Endodermal cell (in vitro differentiated cells): ENCODE results near the gene DOCK2. TPM values are rescaled to one million over a fixed set of nuclear protein-coding genes. Genes with fewer than 3 reads are reported as not detected.

Experiments
- DNase-seq: peaks from one replicate; pipeline ENCODE4 v3.0.0-alpha.2; 2017
- H3K27ac ChIP-seq: 2 replicates; pipeline ENCODE4 v1.5.1; 2013; ENCODE audit warnings: mild to moderate bottlenecking, low read depth, low read length, moderate library complexity
- H3K27me3 ChIP-seq: 2 replicates; pipeline ENCODE4 v1.6.1; 2013; ENCODE audit warnings: mild to moderate bottlenecking, low read length, moderate library complexity; ENCODE audit not compliant: insufficient read depth, control insufficient read depth, poor library complexity, severe bottlenecking
- H3K36me3 ChIP-seq: 2 replicates; pipeline ENCODE4 v1.7.0; 2013; ENCODE audit warnings: mild to moderate bottlenecking, low read length, moderate library complexity; ENCODE audit not compliant: control insufficient read depth, insufficient read depth
- H3K4me1 ChIP-seq: one replicate; pipeline ENCODE4 v1.7.0; 2013; ENCODE audit warnings: low read length; ENCODE audit not compliant: control insufficient read depth, insufficient read depth
- H3K4me3 ChIP-seq: 2 replicates; pipeline ENCODE4 v1.5.1; 2013; ENCODE audit warnings: mild to moderate bottlenecking, low read length, moderate library complexity
- H3K9ac ChIP-seq: 2 replicates; pipeline ENCODE4 v1.6.1; 2013; ENCODE audit warnings: mild to moderate bottlenecking, low read length, moderate library complexity; ENCODE audit not compliant: poor library complexity, severe bottlenecking; ENCODE audit errors: extremely low read depth
- H3K9me3 ChIP-seq: 2 replicates; pipeline ENCODE4 v1.6.1; 2013; ENCODE audit warnings: mild to moderate bottlenecking, low read length, moderate library complexity; ENCODE audit not compliant: control insufficient read depth
- H3K27ac Mint-ChIP-seq: 2 replicates; pipeline ENCODE4 v1.8.0; 2020; ENCODE audit warnings: mixed read lengths
- H3K27me3 Mint-ChIP-seq: 2 replicates; pipeline ENCODE4 v1.8.0; 2021; ENCODE audit warnings: mild to moderate bottlenecking, mixed read lengths; ENCODE audit not compliant: insufficient read depth
- H3K36me3 Mint-ChIP-seq: 2 replicates; pipeline ENCODE4 v1.8.0; 2020; ENCODE audit warnings: low read depth, mixed read lengths
- H3K4me1 Mint-ChIP-seq: 2 replicates; pipeline ENCODE4 v1.8.0; 2020; ENCODE audit warnings: mixed read lengths
- H3K4me3 Mint-ChIP-seq: 2 replicates; pipeline ENCODE4 v1.8.0; 2020; ENCODE audit warnings: mild to moderate bottlenecking, moderate library complexity, mixed read lengths
- H3K9me3 Mint-ChIP-seq: 2 replicates; pipeline ENCODE4 v1.8.0; 2020; ENCODE audit warnings: mild to moderate bottlenecking, mixed read lengths
- WGBS, 2 experiments: methylation state at CpG; one replicate each; pipeline versions ENCODE4 v1.1.5 to v1.1.7; 2013; ENCODE audit warnings: missing lambda C conversion rate in 2 of 2, mixed read lengths in 1 of 2; ENCODE audit not compliant: insufficient coverage in 1 of 2, insufficient read length in 1 of 2; 5-methylcytosine and 5-hydroxymethylcytosine counted together
- total RNA-seq, 2 donors: library from RNA; stranded (reverse); fragmentation: NEBNext Ultra II Directional in 1 of 2; extraction: Animal tissue kit (Norgen Biotek cat#: 25700) in 1 of 2; gene quantifications; 2 replicates in 1 of 2; 3 replicates in 1 of 2; pipeline ENCODE4 v1.2.1, GENCODE V29; 2021
- TF ChIP-seq, protein P1 (sequence below): fragments of 200-600 bp; sonication (generic); conservative IDR thresholded peaks from 2 replicates; pipeline ENCODE4 v1.5.0; 2021; ENCODE audit warnings: antibody characterized with exemption, mild to moderate bottlenecking

Gene DOCK2
- total RNA-seq, 2 donors from 2014 or later = 2.6 to 3.9 TPM

- TF ChIP-seq, protein P1, sequence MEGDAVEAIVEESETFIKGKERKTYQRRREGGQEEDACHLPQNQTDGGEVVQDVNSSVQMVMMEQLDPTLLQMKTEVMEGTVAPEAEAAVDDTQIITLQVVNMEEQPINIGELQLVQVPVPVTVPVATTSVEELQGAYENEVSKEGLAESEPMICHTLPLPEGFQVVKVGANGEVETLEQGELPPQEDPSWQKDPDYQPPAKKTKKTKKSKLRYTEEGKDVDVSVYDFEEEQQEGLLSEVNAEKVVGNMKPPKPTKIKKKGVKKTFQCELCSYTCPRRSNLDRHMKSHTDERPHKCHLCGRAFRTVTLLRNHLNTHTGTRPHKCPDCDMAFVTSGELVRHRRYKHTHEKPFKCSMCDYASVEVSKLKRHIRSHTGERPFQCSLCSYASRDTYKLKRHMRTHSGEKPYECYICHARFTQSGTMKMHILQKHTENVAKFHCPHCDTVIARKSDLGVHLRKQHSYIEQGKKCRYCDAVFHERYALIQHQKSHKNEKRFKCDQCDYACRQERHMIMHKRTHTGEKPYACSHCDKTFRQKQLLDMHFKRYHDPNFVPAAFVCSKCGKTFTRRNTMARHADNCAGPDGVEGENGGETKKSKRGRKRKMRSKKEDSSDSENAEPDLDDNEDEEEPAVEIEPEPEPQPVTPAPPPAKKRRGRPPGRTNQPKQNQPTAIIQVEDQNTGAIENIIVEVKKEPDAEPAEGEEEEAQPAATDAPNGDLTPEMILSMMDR = no peak
- Histone ChIP-seq H3K9ac (no peak overlapping the region), H3K27ac (no peak overlapping the region), H3K27me3 (no peaks in the 10 kb centered on the region), H3K4me1 (no peaks in the 10 kb centered on the region), H3K9me3 (no peaks in the 10 kb centered on the region), H3K4me3 (no peak overlapping the region), H3K36me3 (no peaks in the 10 kb centered on the region)
- Mint-ChIP-seq H3K4me3 (no peak overlapping the region), H3K9me3 (no peaks in the 10 kb centered on the region), H3K36me3 (no peaks in the 10 kb centered on the region), H3K4me1 (peaks cover 5% of the 10 kb centered on the region), H3K27me3 (peaks cover 3% of the 10 kb centered on the region), H3K27ac (no peak overlapping the region)
- no peak for DNase-seq
- no CpG with 5 or more reads among the region's 2 CpGs for WGBS, 2 experiments
These were observed 434.7 kb downstream of the DOCK2 start for GRCh38 chr5:170071748-170072147.

DNA sequence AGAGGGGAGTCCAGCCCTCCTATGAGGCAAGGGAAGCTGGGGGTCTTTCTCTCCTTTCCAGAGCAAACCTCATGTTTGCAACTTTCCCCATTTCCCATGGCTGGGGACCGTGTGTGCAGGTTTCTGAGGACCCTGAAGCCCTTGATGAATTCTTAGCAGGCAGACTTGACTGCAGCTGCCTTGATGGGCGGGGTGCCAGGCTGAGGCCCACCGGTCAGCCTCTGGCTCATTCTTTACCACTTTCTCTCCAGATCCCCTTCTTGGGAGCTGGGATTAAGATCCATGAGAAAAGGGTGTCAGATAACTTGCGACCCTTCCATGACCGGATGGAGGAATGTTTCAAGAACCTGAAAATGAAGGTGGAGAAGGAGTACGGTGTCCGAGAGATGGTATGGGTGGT, 438.6 kb downstream of the DOCK2 start:
- Histone ChIP-seq H3K9ac (no peak overlapping the region), H3K9me3 (no peaks in the 10 kb centered on the region), H3K27me3 (no peaks in the 10 kb centered on the region), H3K36me3 (no peaks in the 10 kb centered on the region), H3K27ac (no peak overlapping the region), H3K4me3 (no peak overlapping the region), H3K4me1 (no peaks in the 10 kb centered on the region)
- H3K4me3 Mint-ChIP-seq = no peak overlapping the region
- peaks cover 9% of the 10 kb centered on the region for H3K27me3 Mint-ChIP-seq
- no peaks in the 10 kb centered on the region for H3K4me1 Mint-ChIP-seq
- no peaks in the 10 kb centered on the region for H3K9me3 Mint-ChIP-seq
- TF ChIP-seq, protein P1 = no peak
- no peaks in the 10 kb centered on the region for H3K36me3 Mint-ChIP-seq
- DNase-seq = peak; percentile 31
- 91 to 97% methylated on average over 7 of the region's 7 CpGs for WGBS, 2 experiments
- no peak overlapping the region for H3K27ac Mint-ChIP-seq

DNA sequence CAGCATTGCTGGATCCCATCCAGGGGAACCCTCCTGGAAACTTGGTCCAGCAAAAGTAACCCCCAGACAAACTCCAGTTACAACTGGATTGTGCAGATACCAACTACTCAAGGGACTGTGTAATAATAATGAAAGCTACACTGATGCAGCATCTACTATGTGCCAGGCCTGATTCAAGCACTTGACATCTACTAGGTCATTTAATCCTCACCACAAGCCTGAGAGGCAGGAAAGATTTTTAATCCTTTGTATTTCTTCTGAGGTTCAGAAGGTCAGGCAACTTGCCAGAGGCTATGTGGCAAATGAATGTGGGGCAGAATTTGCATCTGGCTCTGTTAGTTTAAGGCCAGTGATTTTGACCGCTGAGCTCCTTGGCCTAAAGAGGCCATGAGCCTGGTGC, 439.1 kb downstream of the DOCK2 start:
- Mint-ChIP-seq H3K27ac (no peak overlapping the region), H3K27me3 (peaks cover 9% of the 10 kb centered on the region), H3K4me3 (no peak overlapping the region), H3K9me3 (no peaks in the 10 kb centered on the region), H3K36me3 (no peaks in the 10 kb centered on the region), H3K4me1 (no peaks in the 10 kb centered on the region)
- peak; percentile 20 for DNase-seq
- Histone ChIP-seq H3K4me3 (no peak overlapping the region), H3K36me3 (no peaks in the 10 kb centered on the region), H3K27ac (no peak overlapping the region), H3K9ac (no peak overlapping the region), H3K9me3 (no peaks in the 10 kb centered on the region), H3K27me3 (no peaks in the 10 kb centered on the region), H3K4me1 (no peaks in the 10 kb centered on the region)
- WGBS, 2 experiments = 100% methylated on average over 1 of the region's 1 CpG
- TF ChIP-seq, protein P1 = no peak
